Fibroblast of lung (primary cell): Measurements from ENCODE around the gene KIAA1217. TPM values are rescaled to one million over a fixed set of nuclear protein-coding genes. Genes with fewer than 3 reads are reported as not detected.

Source experiments
- DNase-seq, 2 donors: peaks; one replicate each; pipeline versions ENCODE4 v3.0.0 to v3.0.0-alpha.2; 2010; ENCODE audit warnings: low read depth in 2 of 2
- H2AFZ ChIP-seq: 2 replicates; pipeline ENCODE4 v1.5.1; 2012; ENCODE audit warnings: low read length, control low read depth, inconsistent platforms
- H3K27ac ChIP-seq: 2 replicates; pipeline ENCODE4 v1.5.1; 2011; ENCODE audit warnings: low read length, control low read depth; ENCODE audit not compliant: insufficient read depth
- H3K27me3 ChIP-seq: 2 replicates; pipeline ENCODE4 v1.5.1; 2011; ENCODE audit warnings: mild to moderate bottlenecking, low read length; ENCODE audit not compliant: control insufficient read depth, insufficient read depth
- H3K36me3 ChIP-seq: 2 replicates; pipeline ENCODE4 v1.5.1; 2011; ENCODE audit warnings: low read length; ENCODE audit not compliant: control insufficient read depth, insufficient read depth
- H3K4me1 ChIP-seq: 2 replicates; pipeline ENCODE4 v1.5.1; 2011; ENCODE audit warnings: low read length; ENCODE audit not compliant: control insufficient read depth, insufficient read depth; ENCODE audit errors: extremely low read depth
- H3K4me2 ChIP-seq: 2 replicates; pipeline ENCODE4 v1.5.1; 2011; ENCODE audit warnings: low read length, control low read depth; ENCODE audit not compliant: insufficient read depth; ENCODE audit errors: extremely low read depth
- H3K4me3 ChIP-seq, 4 experiments: fragments of 200-600 bp in 1 of 4; sonication (generic) in 1 of 4; replicated peaks in 1 of 4; 2 replicates each; pipeline ENCODE4 v1.5.1; 2011 to 2016; ENCODE audit warnings: low read length in 4 of 4, low read depth in 3 of 4, mild to moderate bottlenecking in 3 of 4, control low read depth in 2 of 4, inconsistent platforms in 1 of 4, mixed read lengths in 1 of 4; ENCODE audit not compliant: insufficient read depth in 1 of 4; ENCODE audit errors: control extremely low read depth in 1 of 4
- H3K79me2 ChIP-seq: 2 replicates; pipeline ENCODE4 v1.5.1; 2012; ENCODE audit warnings: mild to moderate bottlenecking, low read length, inconsistent platforms; ENCODE audit not compliant: control insufficient read depth, insufficient read depth
- H3K9ac ChIP-seq: 2 replicates; pipeline ENCODE4 v1.5.1; 2011; ENCODE audit warnings: mild to moderate bottlenecking, low read length, control low read depth; ENCODE audit not compliant: insufficient read depth
- H3K9me3 ChIP-seq: 2 replicates; pipeline ENCODE4 v1.5.1; 2012; ENCODE audit warnings: low read depth, low read length; ENCODE audit not compliant: control insufficient read depth, insufficient read depth
- H4K20me1 ChIP-seq: 2 replicates; pipeline ENCODE4 v1.5.1; 2011; ENCODE audit warnings: low read length; ENCODE audit not compliant: control insufficient read depth, insufficient read depth; ENCODE audit errors: extremely low read depth
- EZH2 ChIP-seq: IDR thresholded peaks from 2 replicates; pipeline ENCODE4 v1.5.1; 2012; ENCODE audit warnings: low read length, control low read depth, mild to moderate bottlenecking; ENCODE audit errors: missing control alignments
- polyA plus RNA-seq, 2 donors: library from polyadenylated mRNA; depleted of rRNA in 1 of 2; stranded (reverse) in 1 of 2; unstranded in 1 of 2; fragments of >200 nt; gene quantifications; 2 replicates each; pipeline ENCODE4 v1.2.1, GENCODE V29; 2011 to 2012; ENCODE audit warnings: missing spikeins in 1 of 2
- total RNA-seq: library from RNA; depleted of rRNA; stranded (reverse); fragments of >200 nt; gene quantifications from 2 replicates; pipeline ENCODE4 v1.2.1, GENCODE V29; 2014
- TF ChIP-seq, protein P1 (sequence below), 2 donors: IDR thresholded peaks in 1 of 2; conservative IDR thresholded peaks in 1 of 2; 1 replicate in 1 of 2; 2 replicates in 1 of 2; pipeline ENCODE4 v1.5.1; 2011 to 2012; ENCODE audit warnings: low read length in 2 of 2, control low read depth in 1 of 2, inconsistent platforms in 1 of 2, low read depth in 1 of 2, mild to moderate bottlenecking in 1 of 2

The KIAA1217 gene
- total and polyA plus RNA-seq, 2 donors (not counting 1 experiment from before 2014, with no cell fraction given), result 0.92 to 1.5 TPM

- H3K4me2 ChIP-seq, result peak overlapping the region; percentile 66
- H3K79me2 ChIP-seq, result no peaks in the 10 kb centered on the region
- no peak overlapping the region for H2AFZ ChIP-seq
- H3K36me3 ChIP-seq, result no peaks in the 10 kb centered on the region
- H3K4me3 ChIP-seq, result no peak overlapping the region
- H3K27me3 ChIP-seq, result no peaks in the 10 kb centered on the region
- no peaks in the 10 kb centered on the region for H3K4me1 ChIP-seq
- H3K27ac ChIP-seq, result peak overlapping the region; percentile 60
- peak; percentile 94 to 100 for DNase-seq
- H3K9ac ChIP-seq, result no peak overlapping the region
- no peaks in the 10 kb centered on the region for H4K20me1 ChIP-seq
- no peaks in the 10 kb centered on the region for H3K9me3 ChIP-seq
- TF ChIP-seq, protein P1, sequence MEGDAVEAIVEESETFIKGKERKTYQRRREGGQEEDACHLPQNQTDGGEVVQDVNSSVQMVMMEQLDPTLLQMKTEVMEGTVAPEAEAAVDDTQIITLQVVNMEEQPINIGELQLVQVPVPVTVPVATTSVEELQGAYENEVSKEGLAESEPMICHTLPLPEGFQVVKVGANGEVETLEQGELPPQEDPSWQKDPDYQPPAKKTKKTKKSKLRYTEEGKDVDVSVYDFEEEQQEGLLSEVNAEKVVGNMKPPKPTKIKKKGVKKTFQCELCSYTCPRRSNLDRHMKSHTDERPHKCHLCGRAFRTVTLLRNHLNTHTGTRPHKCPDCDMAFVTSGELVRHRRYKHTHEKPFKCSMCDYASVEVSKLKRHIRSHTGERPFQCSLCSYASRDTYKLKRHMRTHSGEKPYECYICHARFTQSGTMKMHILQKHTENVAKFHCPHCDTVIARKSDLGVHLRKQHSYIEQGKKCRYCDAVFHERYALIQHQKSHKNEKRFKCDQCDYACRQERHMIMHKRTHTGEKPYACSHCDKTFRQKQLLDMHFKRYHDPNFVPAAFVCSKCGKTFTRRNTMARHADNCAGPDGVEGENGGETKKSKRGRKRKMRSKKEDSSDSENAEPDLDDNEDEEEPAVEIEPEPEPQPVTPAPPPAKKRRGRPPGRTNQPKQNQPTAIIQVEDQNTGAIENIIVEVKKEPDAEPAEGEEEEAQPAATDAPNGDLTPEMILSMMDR (conservative IDR thresholded peaks at IDR 0.05 in 1 of 2, IDR thresholded peaks at IDR 0.05 in 1 of 2; ENCODE audit: low read depth in 1 of 2, low read length in 2 of 2), result no peak
- no peak for TF ChIP-seq EZH2
These were observed 135.3 kb downstream of the KIAA1217 start for GRCh38 chr10:24344279-24344678.

- H4K20me1 ChIP-seq, result no peaks in the 10 kb centered on the region
- peak overlapping the region; percentile 66 for H3K4me2 ChIP-seq
- H3K79me2 ChIP-seq, result no peaks in the 10 kb centered on the region
- H3K27me3 ChIP-seq, result no peaks in the 10 kb centered on the region
- no peaks in the 10 kb centered on the region for H3K36me3 ChIP-seq
- no peak for DNase-seq
- H3K9me3 ChIP-seq, result no peaks in the 10 kb centered on the region
- peak overlapping the region; percentile 4 for H3K27ac ChIP-seq
- no peak overlapping the region for H3K9ac ChIP-seq
- H3K4me3 ChIP-seq, result no peak overlapping the region
- no peak for TF ChIP-seq EZH2
- TF ChIP-seq, protein P1 (conservative IDR thresholded peaks at IDR 0.05 in 1 of 2, IDR thresholded peaks at IDR 0.05 in 1 of 2; ENCODE audit: low read depth in 1 of 2, low read length in 2 of 2), result no peak
- H3K4me1 ChIP-seq, result no peaks in the 10 kb centered on the region
- no peak overlapping the region for H2AFZ ChIP-seq
These were observed 135.9 kb downstream of the KIAA1217 start for GRCh38 chr10:24344695-24345463.

DNA sequence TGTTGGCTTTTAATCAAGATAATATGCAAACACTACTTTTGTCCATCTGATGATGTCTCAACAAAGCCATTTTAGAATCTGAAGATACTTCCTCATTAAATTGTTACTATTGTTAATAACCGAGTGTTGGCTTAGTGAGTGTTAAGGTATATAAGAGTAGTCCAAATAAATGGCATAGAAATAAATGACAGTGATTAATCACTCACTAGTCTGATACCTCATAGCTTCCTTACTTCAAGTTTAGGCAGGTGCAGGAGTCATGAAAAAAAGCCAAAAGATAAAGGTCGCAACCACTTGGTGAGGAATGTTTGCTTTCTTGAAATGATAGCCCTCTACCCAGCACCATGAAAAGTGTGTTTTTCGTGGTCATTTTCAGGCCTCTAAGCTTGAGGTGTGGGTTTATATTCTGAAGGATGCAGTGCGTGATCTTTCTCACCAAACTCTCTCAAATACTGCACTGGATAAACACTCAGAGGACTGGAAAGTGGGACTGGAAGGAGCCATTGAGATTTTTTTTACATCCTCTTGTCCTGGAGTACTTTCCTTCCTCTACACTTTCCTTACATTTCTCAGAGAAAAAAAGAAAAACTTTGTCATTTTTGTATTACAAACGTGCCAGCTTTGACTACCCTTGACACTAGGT is 138.1 kb downstream of the KIAA1217 start:
- Histone ChIP-seq H3K4me1 (no peaks in the 10 kb centered on the region), H3K27ac (no peak overlapping the region)

More for the DNA sequence above, 138.1 kb downstream of the KIAA1217 start:
- Histone ChIP-seq H3K27me3 (no peaks in the 10 kb centered on the region), H3K4me2 (no peak overlapping the region), H3K9me3 (no peaks in the 10 kb centered on the region), H4K20me1 (no peaks in the 10 kb centered on the region), H3K79me2 (no peaks in the 10 kb centered on the region), H2AFZ (no peak overlapping the region), H3K4me3 (no peak overlapping the region), H3K9ac (no peak overlapping the region), H3K36me3 (no peaks in the 10 kb centered on the region)
- TF ChIP-seq EZH2, result no peak
- TF ChIP-seq, protein P1 (conservative IDR thresholded peaks at IDR 0.05 in 1 of 2, IDR thresholded peaks at IDR 0.05 in 1 of 2; ENCODE audit: low read depth in 1 of 2, low read length in 2 of 2), result no peak
- peak in 1 of 2 donors; percentile 49 for DNase-seq
